Activated CD8-positive, alpha-beta T cell treated with anti-CD3 and anti-CD28 coated beads for 36 hours (primary cell): ENCODE data around the gene TNFRSF11A. TPM values are rescaled to one million over a fixed set of nuclear protein-coding genes. Genes with fewer than 3 reads are reported as not detected.

Experiments used
- ATAC-seq: fragments of 200-7000 bp; cut with Tn5 transposase; one replicate; pipeline ENCODE4 v1.10.0; 2021; ENCODE audit warnings: mild to moderate bottlenecking, moderate library complexity
- CTCF ChIA-PET: fragments of 350-600 bp; sonication (Branson Sonifier 250); formaldehyde crosslinking; loops from one replicate; lab custom pipeline; 2021; ENCODE audit warnings: antibody characterized with exemption; lab: Charles Lee
- POLR2A ChIA-PET: fragments of 350-600 bp; sonication (Branson Sonifier 250); formaldehyde crosslinking; loops from one replicate; lab custom pipeline; 2021; ENCODE audit warnings: antibody characterized with exemption; lab: Charles Lee
- DNase-seq: peaks from one replicate; pipeline ENCODE4 v3.0.0-alpha.2; 2020
- H3K27ac Mint-ChIP-seq: one replicate; pipeline ENCODE4 v1.8.0; 2021; ENCODE audit warnings: mild to moderate bottlenecking, mixed read lengths
- H3K27me3 Mint-ChIP-seq: one replicate; pipeline ENCODE4 v1.8.0; 2021; ENCODE audit warnings: mixed read lengths
- H3K36me3 Mint-ChIP-seq: one replicate; pipeline ENCODE4 v1.8.0; 2021; ENCODE audit warnings: low read depth, mixed read lengths
- H3K4me1 Mint-ChIP-seq: one replicate; pipeline ENCODE4 v1.8.0; 2021; ENCODE audit warnings: low read depth, mixed read lengths
- H3K4me3 Mint-ChIP-seq: one replicate; pipeline ENCODE4 v1.8.0; 2021; ENCODE audit warnings: mild to moderate bottlenecking, moderate library complexity, mixed read lengths
- H3K9me3 Mint-ChIP-seq: one replicate; pipeline ENCODE4 v1.8.0; 2021; ENCODE audit warnings: mixed read lengths
- CTCF ChIP-seq: fragments of 200-600 bp; IDR thresholded peaks from one replicate; pipeline ENCODE4 v1.8.0; 2022; ENCODE audit warnings: antibody characterized with exemption, mild to moderate bottlenecking
- intact Hi-C: fragments of 100-400 bp; cut with micrococcal nuclease; formaldehyde crosslinking; loops from one replicate; pipeline ENCODE4 v1.10.0; 2022
- total RNA-seq, 2 experiments: library from RNA; stranded (reverse); gene quantifications; one replicate each; pipeline ENCODE4 v1.2.3, GENCODE V29; 2021

Gene TNFRSF11A
- total RNA-seq, 2 experiments from 2014 or later, result 7.3 to 8.0 TPM

GRCh38 chr18:62334120-62334519 lies 9.0 kb downstream of the TNFRSF11A start:
- intact Hi-C loops, result no loop called here
- ChIA-PET CTCF (no interaction called here), POLR2A (no interaction called here)
- Mint-ChIP-seq H3K4me1 (peaks cover 24% of the 10 kb centered on the region), H3K27me3 (peaks cover 44% of the 10 kb centered on the region), H3K36me3 (no peaks in the 10 kb centered on the region), H3K27ac (no peak overlapping the region), H3K4me3 (no peak overlapping the region), H3K9me3 (no peaks in the 10 kb centered on the region)
- no peak for TF ChIP-seq CTCF
- no peak for DNase-seq
- ATAC-seq, result no peak

GRCh38 chr18:62335494-62335893 lies 10.4 kb downstream of the TNFRSF11A start:
- ATAC-seq, result no peak
- Mint-ChIP-seq H3K27me3 (peaks cover 42% of the 10 kb centered on the region), H3K9me3 (no peaks in the 10 kb centered on the region), H3K4me3 (no peak overlapping the region), H3K27ac (no peak overlapping the region), H3K4me1 (peaks cover 19% of the 10 kb centered on the region), H3K36me3 (no peaks in the 10 kb centered on the region)
- intact Hi-C loops, result no loop called here
- TF ChIP-seq CTCF, result no peak
- CTCF ChIA-PET, result no interaction called here
- DNase-seq, result no peak
- POLR2A ChIA-PET, result no interaction called here

GRCh38 chr18:62336618-62337017 lies 11.5 kb downstream of the TNFRSF11A start:
- no peak for ATAC-seq
- no peak overlapping the region for H3K4me3 Mint-ChIP-seq
- peaks cover 42% of the 10 kb centered on the region for H3K27me3 Mint-ChIP-seq
- DNase-seq, result no peak
- ChIA-PET POLR2A (no interaction called here), CTCF (no interaction called here)
- TF ChIP-seq CTCF, result no peak
- peaks cover 15% of the 10 kb centered on the region for H3K4me1 Mint-ChIP-seq
- no peaks in the 10 kb centered on the region for H3K9me3 Mint-ChIP-seq
- H3K27ac Mint-ChIP-seq, result no peak overlapping the region
- no peaks in the 10 kb centered on the region for H3K36me3 Mint-ChIP-seq
- intact Hi-C loops, result no loop called here

GRCh38 chr18:62337336-62337735 lies 12.2 kb downstream of the TNFRSF11A start:
- no peak overlapping the region for H3K4me3 Mint-ChIP-seq
- DNase-seq, result no peak
- H3K36me3 Mint-ChIP-seq, result no peaks in the 10 kb centered on the region
- peaks cover 12% of the 10 kb centered on the region for H3K4me1 Mint-ChIP-seq
- TF ChIP-seq CTCF, result no peak
- no peak overlapping the region for H3K27ac Mint-ChIP-seq
- H3K9me3 Mint-ChIP-seq, result no peaks in the 10 kb centered on the region
- ChIA-PET POLR2A (no interaction called here), CTCF (no interaction called here)
- peaks cover 38% of the 10 kb centered on the region for H3K27me3 Mint-ChIP-seq
- no peak for ATAC-seq
- intact Hi-C loops, result no loop called here

GRCh38 chr18:62338446-62339105 lies 13.5 kb downstream of the TNFRSF11A start:
- DNase-seq (no peak), ATAC-seq (no peak)
- no peak for TF ChIP-seq CTCF
- ChIA-PET POLR2A (interaction anchor here (0.7 to 1.2 kb wide), 5 partner anchors 9 to 22 kb away, joined by 3 to 4 read pairs (median 3); no protein-coding TSS in a partner anchor), CTCF (interaction anchor here (1.4 kb wide), 1 partner anchor 82 kb away, joined by 3 read pairs; no protein-coding TSS in a partner anchor)
- Mint-ChIP-seq H3K27ac (no peak overlapping the region), H3K4me1 (peaks cover 12% of the 10 kb centered on the region), H3K9me3 (no peaks in the 10 kb centered on the region), H3K27me3 (peaks cover 33% of the 10 kb centered on the region), H3K36me3 (no peaks in the 10 kb centered on the region), H3K4me3 (no peak overlapping the region)
- intact Hi-C loops, result no loop called here
